ENCODE measurements around the gene STIMATE. TPM values are rescaled to one million over a fixed set of nuclear protein-coding genes. Genes with fewer than 3 reads are reported as not detected.

Gene STIMATE
- total and polyA plus RNA-seq, 2 experiments from 2014 or later, result 11.2 to 23.6 TPM

- Mint-ChIP-seq H3K27me3 (ENCODE audit: insufficient read depth, low read depth, poor library complexity) (no peaks in the 10 kb centered on the region), H3K27ac (no peak overlapping the region), H3K9me3 (no peaks in the 10 kb centered on the region), H3K4me3 (no peak overlapping the region), H3K4me1 (peaks cover 5% of the 10 kb centered on the region; the same call in 2 of the 3 replicates), H3K36me3 (ENCODE audit: low read depth) (no peaks in the 10 kb centered on the region; the same call in 2 of the 3 replicates)
- DNase-seq (ENCODE audit: low spot score) (no peak), ATAC-seq (no peak)
- no peak overlapping the region for H3K4me2 ChIP-seq
- no peaks in the 10 kb centered on the region for H3K27me3 ChIP-seq (ENCODE audit: insufficient read depth)
- no peaks in the 10 kb centered on the region for H3F3A ChIP-seq (replicated peaks; ENCODE audit: low read depth)
- no peaks in the 10 kb centered on the region for H3K79me2 ChIP-seq (replicated peaks; ENCODE audit: insufficient read depth)
- no peaks in the 10 kb centered on the region for H3K9me2 ChIP-seq (ENCODE audit: insufficient read depth)
- H3K27ac ChIP-seq (ENCODE audit: low read depth), result no peak overlapping the region
- no peaks in the 10 kb centered on the region; the same call in 1 of the 2 replicates for H3K36me3 ChIP-seq (ENCODE audit: insufficient read depth)
- H4K20me1 ChIP-seq (replicated peaks; ENCODE audit: insufficient read depth), result no peaks in the 10 kb centered on the region
- H3K4me3 ChIP-seq, result no peak overlapping the region
- no peak overlapping the region for H2AFZ ChIP-seq
- TF ChIP-seq CTCF (conservative IDR thresholded peaks at IDR 0.05; ENCODE audit: low read depth in 2 of 2) (no peak), JUNB (IDR thresholded peaks at IDR 0.05; ENCODE audit: unreplicated experiment) (no peak), POLR2AphosphoS5 (IDR thresholded peaks at IDR 0.05; ENCODE audit: low read depth) (no peak), ZNF462 (CRISPR knock-in tag; IDR thresholded peaks at IDR 0.05) (no peak), NANOG (IDR thresholded peaks at IDR 0.05; ENCODE audit: borderline replicate concordance) (no peak), ZNF331 (CRISPR knock-in tag; IDR thresholded peaks at IDR 0.05; ENCODE audit: low read depth) (no peak), REST (IDR thresholded peaks at IDR 0.05; ENCODE audit: unreplicated experiment) (no peak), ZNF114 (CRISPR knock-in tag; IDR thresholded peaks at IDR 0.05) (no peak)
- H3K4me1 ChIP-seq (ENCODE audit: insufficient read depth), result no peaks in the 10 kb centered on the region
These were observed 33.4 kb upstream of the STIMATE start for GRCh38 chr3:52930748-52931147.

Measured in GM23338 (cell line).